ENCODE results near the gene RNU5B-1. TPM values are rescaled to one million over a fixed set of nuclear protein-coding genes. Genes with fewer than 3 reads are reported as not detected.

Gene RNU5B-1
- total RNA-seq, 1 donor from 2014 or later: not detected

DNA sequence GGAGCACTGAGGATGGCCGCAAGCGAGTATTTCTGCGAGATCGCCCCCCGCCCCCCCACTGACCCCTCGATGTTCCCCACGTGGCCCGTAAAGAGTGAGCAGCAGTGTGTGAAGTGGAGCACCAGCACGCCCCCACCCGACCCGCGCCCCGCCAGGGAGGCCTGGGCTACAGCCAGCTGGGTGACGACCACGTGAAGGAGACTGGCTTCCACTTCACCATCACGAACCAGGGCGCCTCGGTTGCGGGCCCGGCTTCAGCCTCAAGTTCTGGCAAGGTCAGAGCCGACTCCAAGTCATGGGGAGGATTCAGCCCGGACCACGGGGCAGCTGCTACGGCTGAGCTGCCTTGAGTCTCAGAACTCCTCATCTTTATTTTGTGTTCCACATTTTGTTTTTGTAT is 2.4 kb upstream of the RNU5B-1 start:
- Histone ChIP-seq H3K27ac (no peak overlapping the region), H3K36me3 (no peaks in the 10 kb centered on the region), H3K9ac (no peak overlapping the region), H3K4me1 (peaks cover 9% of the 10 kb centered on the region), H3F3A (ENCODE audit: low read depth) (peaks cover 57% of the 10 kb centered on the region), H2AFZ (replicated peaks) (no peak overlapping the region), H3K4me2 (no peak overlapping the region), H3K4me3 (no peak overlapping the region), H3K9me3 (ENCODE audit: low read depth) (no peaks in the 10 kb centered on the region), H3K27me3 (no peaks in the 10 kb centered on the region), H4K20me1 (ENCODE audit: low read depth) (no peaks in the 10 kb centered on the region), H3K79me2 (ENCODE audit: low read depth) (no peaks in the 10 kb centered on the region)
- no peak overlapping the region for H3K27ac Mint-ChIP-seq
- TF ChIP-seq, protein P1, sequence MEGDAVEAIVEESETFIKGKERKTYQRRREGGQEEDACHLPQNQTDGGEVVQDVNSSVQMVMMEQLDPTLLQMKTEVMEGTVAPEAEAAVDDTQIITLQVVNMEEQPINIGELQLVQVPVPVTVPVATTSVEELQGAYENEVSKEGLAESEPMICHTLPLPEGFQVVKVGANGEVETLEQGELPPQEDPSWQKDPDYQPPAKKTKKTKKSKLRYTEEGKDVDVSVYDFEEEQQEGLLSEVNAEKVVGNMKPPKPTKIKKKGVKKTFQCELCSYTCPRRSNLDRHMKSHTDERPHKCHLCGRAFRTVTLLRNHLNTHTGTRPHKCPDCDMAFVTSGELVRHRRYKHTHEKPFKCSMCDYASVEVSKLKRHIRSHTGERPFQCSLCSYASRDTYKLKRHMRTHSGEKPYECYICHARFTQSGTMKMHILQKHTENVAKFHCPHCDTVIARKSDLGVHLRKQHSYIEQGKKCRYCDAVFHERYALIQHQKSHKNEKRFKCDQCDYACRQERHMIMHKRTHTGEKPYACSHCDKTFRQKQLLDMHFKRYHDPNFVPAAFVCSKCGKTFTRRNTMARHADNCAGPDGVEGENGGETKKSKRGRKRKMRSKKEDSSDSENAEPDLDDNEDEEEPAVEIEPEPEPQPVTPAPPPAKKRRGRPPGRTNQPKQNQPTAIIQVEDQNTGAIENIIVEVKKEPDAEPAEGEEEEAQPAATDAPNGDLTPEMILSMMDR (IDR thresholded peaks at IDR 0.05): no peak
- TF ChIP-seq EZH2 (IDR thresholded peaks at IDR 0.05) (no peak), EZH2phosphoT487 (IDR thresholded peaks at IDR 0.05) (no peak)
- DNase-seq (ENCODE audit: low spot score): no peak
- peaks cover 55% of the 10 kb centered on the region for H3K4me1 Mint-ChIP-seq
- no peaks in the 10 kb centered on the region for H3K36me3 Mint-ChIP-seq
- no peaks in the 10 kb centered on the region for H3K9me3 Mint-ChIP-seq
- peaks cover 6% of the 10 kb centered on the region for H3K27me3 Mint-ChIP-seq (ENCODE audit: insufficient read depth, low read depth)
- peak overlapping the region; percentile 19 for H3K4me3 Mint-ChIP-seq

DNA sequence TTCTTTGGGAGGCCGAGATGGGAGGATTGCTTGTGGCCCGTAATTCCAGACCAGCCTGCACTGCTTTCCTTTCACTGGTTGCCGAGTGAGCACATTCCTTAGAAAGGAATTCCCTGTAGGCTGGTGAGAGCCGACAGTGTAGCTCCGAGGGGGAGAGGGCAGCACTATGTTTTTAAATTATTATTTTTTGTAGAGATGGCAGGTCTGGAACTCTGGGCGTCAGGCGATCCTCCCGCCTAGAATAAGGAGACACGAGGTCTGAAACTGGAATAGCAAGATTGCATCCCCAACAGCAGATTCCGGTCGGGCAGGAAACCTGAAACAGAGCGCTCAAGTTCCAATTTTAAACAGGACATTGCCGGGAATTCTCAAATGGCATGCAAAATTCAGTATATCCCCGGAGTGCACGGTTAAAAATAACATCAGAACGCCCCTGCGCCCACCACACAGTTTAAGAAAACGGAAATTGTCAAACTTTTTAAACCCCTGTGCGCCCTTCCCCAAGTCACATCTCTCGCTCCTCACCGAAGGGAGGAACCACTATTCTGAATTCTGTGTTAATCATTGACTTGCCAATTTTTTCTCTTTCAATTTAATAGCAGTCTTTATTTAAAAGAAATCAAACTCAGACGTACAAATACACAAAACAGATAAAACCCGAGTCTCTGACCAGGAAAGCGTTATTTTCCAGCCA is 643 bp upstream of the RNU5B-1 start:
- H3K27me3 Mint-ChIP-seq (ENCODE audit: insufficient read depth, low read depth): peaks cover 5% of the 10 kb centered on the region
- no peaks in the 10 kb centered on the region for H4K20me1 ChIP-seq (ENCODE audit: low read depth)
- no peaks in the 10 kb centered on the region for H3K27me3 ChIP-seq

DNA sequence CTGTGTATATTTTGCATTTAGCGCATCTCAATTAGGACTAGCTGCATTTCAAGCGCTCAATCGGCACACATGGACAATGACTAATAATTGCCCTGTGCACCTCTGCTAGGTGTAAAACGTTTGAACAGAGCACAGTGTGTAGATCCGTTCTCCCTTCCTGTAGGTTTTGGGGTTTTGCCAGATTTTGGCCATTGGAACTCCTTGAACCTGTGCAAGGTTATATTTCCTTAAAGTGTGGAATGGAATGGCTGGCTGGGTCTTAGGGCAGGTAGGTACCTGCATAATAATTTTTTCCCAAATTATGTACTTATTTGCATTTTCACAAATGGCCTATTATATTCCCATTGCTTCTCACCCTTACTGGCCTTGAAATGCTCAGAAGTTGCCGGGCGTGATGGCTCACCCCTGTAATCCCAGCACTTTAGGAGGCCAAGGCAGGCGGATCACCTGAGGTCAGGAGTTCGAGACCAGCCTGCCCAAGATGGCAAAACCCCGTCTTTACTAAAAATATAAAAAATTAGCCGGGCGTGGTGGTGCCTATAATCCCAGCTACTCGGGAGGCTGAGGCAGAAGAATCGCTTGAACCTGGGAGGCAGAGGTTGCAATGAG is 777 bp downstream of the RNU5B-1 start:
- peak overlapping the region; percentile 71 for H3K4me3 Mint-ChIP-seq
- no peaks in the 10 kb centered on the region for H3K79me2 ChIP-seq (ENCODE audit: low read depth)

More for the DNA sequence above, 643 bp upstream of the RNU5B-1 start:
- Mint-ChIP-seq H3K4me1 (peaks cover 46% of the 10 kb centered on the region), H3K27ac (peak overlapping the region; percentile 99), H3K9me3 (no peaks in the 10 kb centered on the region), H3K36me3 (no peaks in the 10 kb centered on the region), H3K4me3 (peak overlapping the region; percentile 71)
- Histone ChIP-seq H3K79me2 (ENCODE audit: low read depth) (no peaks in the 10 kb centered on the region), H3K9ac (no peak overlapping the region), H2AFZ (replicated peaks) (peak overlapping the region; percentile 9), H3K4me1 (peaks cover 9% of the 10 kb centered on the region), H3K36me3 (no peaks in the 10 kb centered on the region), H3K4me3 (peak overlapping the region; percentile 26), H3K4me2 (peak overlapping the region; percentile 64), H3F3A (ENCODE audit: low read depth) (peaks cover 45% of the 10 kb centered on the region), H3K9me3 (ENCODE audit: low read depth) (no peaks in the 10 kb centered on the region), H3K27ac (no peak overlapping the region)
- TF ChIP-seq EZH2 (IDR thresholded peaks at IDR 0.05): no peak
- TF ChIP-seq, protein P1 (IDR thresholded peaks at IDR 0.05): peak; percentile 89
- DNase-seq (ENCODE audit: low spot score): peak; percentile 81

More for the DNA sequence above, 777 bp downstream of the RNU5B-1 start:
- Mint-ChIP-seq H3K9me3 (no peaks in the 10 kb centered on the region), H3K4me1 (peaks cover 46% of the 10 kb centered on the region), H3K27ac (peak overlapping the region; percentile 99), H3K27me3 (ENCODE audit: insufficient read depth, low read depth) (no peaks in the 10 kb centered on the region), H3K36me3 (no peaks in the 10 kb centered on the region)
- H3K27ac ChIP-seq: peak overlapping the region; percentile 99
- H3K36me3 ChIP-seq: no peaks in the 10 kb centered on the region
- no peaks in the 10 kb centered on the region for H3K9me3 ChIP-seq (ENCODE audit: low read depth)
- H2AFZ ChIP-seq (replicated peaks): no peak overlapping the region
- no peak overlapping the region for H3K4me3 ChIP-seq
- TF ChIP-seq, protein P1 (IDR thresholded peaks at IDR 0.05): no peak
- TF ChIP-seq EZH2phosphoT487 (IDR thresholded peaks at IDR 0.05) (no peak), EZH2 (IDR thresholded peaks at IDR 0.05) (no peak)
- H3K27me3 ChIP-seq: no peaks in the 10 kb centered on the region
- H3K9ac ChIP-seq: no peak overlapping the region
- DNase-seq (ENCODE audit: low spot score): no peak
- peaks cover 56% of the 10 kb centered on the region for H3F3A ChIP-seq (ENCODE audit: low read depth)
- no peaks in the 10 kb centered on the region for H4K20me1 ChIP-seq (ENCODE audit: low read depth)
- H3K4me2 ChIP-seq: no peak overlapping the region
- peaks cover 9% of the 10 kb centered on the region for H3K4me1 ChIP-seq

Data from neural progenitor cell (in vitro differentiated cells).